GM04503 (cell line): ENCODE measurements around the gene DOCK10.
A peak's percentile ranks its signal among the peaks of the same experiment; 100 is the strongest.

Experiments used
- DNase-seq: peaks from one replicate; pipeline ENCODE4 v3.0.0-alpha.2; 2012; ENCODE audit warnings: low read depth

Gene DOCK10

GRCh38 chr2:224835405-224835804 is 206.9 kb downstream of the DOCK10 start:
- no peak for DNase-seq

- DNase-seq, result no peak
These were observed 208.3 kb downstream of the DOCK10 start for GRCh38 chr2:224833986-224834385.

- DNase-seq, result no peak
These were observed 210.1 kb downstream of the DOCK10 start for GRCh38 chr2:224832207-224832606.

- no peak for DNase-seq
These were observed 210.7 kb downstream of the DOCK10 start for GRCh38 chr2:224831530-224831929.

GRCh38 chr2:224820283-224820991 is 221.8 kb downstream of the DOCK10 start:
- no peak for DNase-seq

GRCh38 chr2:224819075-224819474 is 223.2 kb downstream of the DOCK10 start:
- DNase-seq, result no peak

- no peak for DNase-seq
These were observed 224.6 kb downstream of the DOCK10 start for GRCh38 chr2:224817676-224818075.

- peak; percentile 71 for DNase-seq
These were observed 225.5 kb downstream of the DOCK10 start for GRCh38 chr2:224816816-224817215.

- DNase-seq, result no peak
These were observed 228.7 kb downstream of the DOCK10 start for GRCh38 chr2:224813578-224813977.

- DNase-seq, result no peak
These were observed 234.9 kb downstream of the DOCK10 start for GRCh38 chr2:224807153-224807964.

GRCh38 chr2:224803930-224804329 is 238.3 kb downstream of the DOCK10 start:
- no peak for DNase-seq

GRCh38 chr2:224802407-224802806 is 239.9 kb downstream of the DOCK10 start:
- DNase-seq, result peak; percentile 31

- DNase-seq, result no peak
These were observed 240.9 kb downstream of the DOCK10 start for GRCh38 chr2:224801360-224801759.

- no peak for DNase-seq
These were observed 242.6 kb downstream of the DOCK10 start for GRCh38 chr2:224799691-224800090.

GRCh38 chr2:224798180-224798579 is 244.1 kb downstream of the DOCK10 start:
- DNase-seq, result no peak

GRCh38 chr2:224796695-224797305 is 245.5 kb downstream of the DOCK10 start:
- no peak for DNase-seq

GRCh38 chr2:224793946-224794345 is 248.3 kb downstream of the DOCK10 start:
- peak; percentile 85 for DNase-seq

GRCh38 chr2:224786848-224787247 is 255.4 kb downstream of the DOCK10 start:
- DNase-seq, result no peak

- DNase-seq, result no peak
These were observed 260.9 kb downstream of the DOCK10 start for GRCh38 chr2:224781400-224781799.

- no peak for DNase-seq
These were observed 261.4 kb downstream of the DOCK10 start for GRCh38 chr2:224780823-224781222.

- no peak for DNase-seq
These were observed 262.2 kb downstream of the DOCK10 start for GRCh38 chr2:224780106-224780505.

- peak; percentile 32 for DNase-seq
These were observed 263.8 kb downstream of the DOCK10 start for GRCh38 chr2:224778474-224778877.

GRCh38 chr2:224777559-224777930 is 264.7 kb downstream of the DOCK10 start:
- no peak for DNase-seq
